ENCODE measurements around the gene VPS54.
A peak's percentile ranks its signal among the peaks of the same experiment; 100 is the strongest.

VPS54 gene

DNA sequence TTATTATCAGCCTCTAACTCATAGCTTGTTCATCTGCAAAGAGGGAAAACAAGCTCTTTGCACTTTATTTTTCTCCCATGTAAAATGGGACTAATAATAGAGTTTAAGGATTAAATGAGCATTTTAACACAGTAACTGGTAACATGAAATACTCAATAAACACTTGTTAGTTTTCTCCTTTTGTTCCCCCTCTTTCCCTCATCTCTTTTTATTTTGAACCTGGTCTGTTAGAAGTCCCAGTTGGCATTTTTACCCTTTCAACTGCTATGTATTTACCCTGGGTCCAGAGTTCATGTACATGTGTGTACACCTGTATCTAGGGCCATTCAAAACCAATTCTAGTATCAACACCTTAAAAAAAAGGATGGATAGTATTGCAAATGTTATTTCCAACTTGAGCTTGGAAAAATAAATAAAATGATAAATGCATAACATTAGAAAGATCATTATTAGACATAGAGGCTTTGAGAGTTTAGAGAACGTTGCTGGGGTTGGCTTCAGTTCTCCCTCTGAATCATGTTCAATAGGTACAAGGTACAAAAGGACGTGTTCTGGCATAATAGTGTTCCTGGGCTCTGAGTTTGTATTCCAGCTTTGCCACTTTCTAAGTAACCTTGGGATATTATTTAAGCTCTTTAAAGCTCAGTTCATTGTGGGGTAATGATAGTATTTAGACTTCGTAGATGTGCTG is 5.2 kb upstream of the VPS54 start:
- no peak for DNase-seq (ENCODE audit: extremely low spot score)
- TF ChIP-seq, protein P1, sequence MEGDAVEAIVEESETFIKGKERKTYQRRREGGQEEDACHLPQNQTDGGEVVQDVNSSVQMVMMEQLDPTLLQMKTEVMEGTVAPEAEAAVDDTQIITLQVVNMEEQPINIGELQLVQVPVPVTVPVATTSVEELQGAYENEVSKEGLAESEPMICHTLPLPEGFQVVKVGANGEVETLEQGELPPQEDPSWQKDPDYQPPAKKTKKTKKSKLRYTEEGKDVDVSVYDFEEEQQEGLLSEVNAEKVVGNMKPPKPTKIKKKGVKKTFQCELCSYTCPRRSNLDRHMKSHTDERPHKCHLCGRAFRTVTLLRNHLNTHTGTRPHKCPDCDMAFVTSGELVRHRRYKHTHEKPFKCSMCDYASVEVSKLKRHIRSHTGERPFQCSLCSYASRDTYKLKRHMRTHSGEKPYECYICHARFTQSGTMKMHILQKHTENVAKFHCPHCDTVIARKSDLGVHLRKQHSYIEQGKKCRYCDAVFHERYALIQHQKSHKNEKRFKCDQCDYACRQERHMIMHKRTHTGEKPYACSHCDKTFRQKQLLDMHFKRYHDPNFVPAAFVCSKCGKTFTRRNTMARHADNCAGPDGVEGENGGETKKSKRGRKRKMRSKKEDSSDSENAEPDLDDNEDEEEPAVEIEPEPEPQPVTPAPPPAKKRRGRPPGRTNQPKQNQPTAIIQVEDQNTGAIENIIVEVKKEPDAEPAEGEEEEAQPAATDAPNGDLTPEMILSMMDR (IDR thresholded peaks at IDR 0.05; ENCODE audit: control extremely low read depth, extremely low read depth, low read depth, missing control alignments): no peak
- CTCF ChIA-PET: interaction anchor here (1.2 to 4.2 kb wide), 7 partner anchors 8 to 498 kb away, joined by 3 to 26 read pairs (median 6); no protein-coding TSS in a partner anchor
- POLR2A ChIA-PET: no interaction called here

DNA sequence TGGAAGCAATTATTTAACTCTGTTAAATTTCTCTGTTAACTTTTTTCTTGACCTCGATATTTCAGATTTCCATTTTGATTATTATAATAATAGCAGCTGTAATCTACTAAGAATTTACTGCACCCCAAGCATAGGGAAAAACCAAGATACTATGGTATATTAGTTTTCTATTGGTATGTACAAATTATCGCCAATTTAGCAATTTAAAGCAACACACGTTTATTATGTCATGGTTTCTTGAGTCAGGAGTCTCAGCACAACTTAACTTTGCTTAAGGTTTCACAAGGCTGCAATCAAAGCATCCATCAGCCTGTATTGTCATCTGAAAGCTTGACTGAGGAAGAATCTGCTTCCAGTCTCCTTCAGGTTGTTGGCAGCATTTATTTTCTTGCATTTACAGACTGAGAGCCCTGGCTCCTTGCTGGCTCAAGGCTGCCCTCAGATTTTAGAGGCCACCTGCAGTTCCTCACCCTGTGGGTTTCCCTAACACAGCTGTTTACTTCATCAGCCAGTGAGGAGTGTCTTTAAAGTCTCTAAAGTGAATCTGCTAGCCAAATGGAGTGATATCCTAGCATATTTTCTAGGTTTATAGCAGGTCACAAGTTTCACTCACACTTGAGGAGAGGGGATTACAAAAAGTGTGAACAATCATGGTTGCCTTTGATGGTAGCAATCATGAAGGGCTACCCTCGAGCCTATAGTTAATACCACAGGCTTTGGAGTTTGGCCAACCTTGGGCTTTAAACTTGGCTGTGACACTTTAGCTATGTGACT is 4.4 kb upstream of the VPS54 start:
- CTCF ChIA-PET: interaction anchor here (1.2 to 4.2 kb wide), 9 partner anchors 9 to 499 kb away, joined by 3 to 26 read pairs (median 6); no protein-coding TSS in a partner anchor
- POLR2A ChIA-PET: no interaction called here
- TF ChIP-seq, protein P1 (IDR thresholded peaks at IDR 0.05; ENCODE audit: control extremely low read depth, extremely low read depth, low read depth, missing control alignments): no peak
- no peak for DNase-seq (ENCODE audit: extremely low spot score)

DNA sequence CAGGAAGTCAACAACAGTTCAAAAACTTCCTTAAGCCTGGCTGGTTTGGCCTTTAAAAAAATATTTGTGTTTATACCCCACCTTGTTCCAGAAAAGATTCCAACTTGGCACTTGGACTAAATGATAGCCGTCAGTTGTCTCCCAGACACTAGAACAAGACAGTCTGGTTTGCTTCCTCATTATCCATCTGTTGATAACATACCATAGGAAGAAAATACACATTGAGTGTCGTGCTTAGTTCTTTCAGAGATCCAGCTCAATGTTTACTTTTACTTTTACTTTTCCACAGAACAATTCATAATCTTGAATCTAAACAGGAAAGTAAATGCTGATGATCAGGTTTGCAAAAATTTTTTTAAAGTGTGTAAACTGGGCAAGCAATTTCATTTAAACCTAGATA is 2.4 kb upstream of the VPS54 start:
- DNase-seq (ENCODE audit: extremely low spot score): no peak
- TF ChIP-seq, protein P1 (IDR thresholded peaks at IDR 0.05; ENCODE audit: control extremely low read depth, extremely low read depth, low read depth, missing control alignments): no peak
- POLR2A ChIA-PET: no interaction called here
- CTCF ChIA-PET: interaction anchor here (2.1 to 4.2 kb wide), 3 partner anchors 13 to 501 kb away, joined by 6 to 26 read pairs (median 7); no protein-coding TSS in a partner anchor

DNA sequence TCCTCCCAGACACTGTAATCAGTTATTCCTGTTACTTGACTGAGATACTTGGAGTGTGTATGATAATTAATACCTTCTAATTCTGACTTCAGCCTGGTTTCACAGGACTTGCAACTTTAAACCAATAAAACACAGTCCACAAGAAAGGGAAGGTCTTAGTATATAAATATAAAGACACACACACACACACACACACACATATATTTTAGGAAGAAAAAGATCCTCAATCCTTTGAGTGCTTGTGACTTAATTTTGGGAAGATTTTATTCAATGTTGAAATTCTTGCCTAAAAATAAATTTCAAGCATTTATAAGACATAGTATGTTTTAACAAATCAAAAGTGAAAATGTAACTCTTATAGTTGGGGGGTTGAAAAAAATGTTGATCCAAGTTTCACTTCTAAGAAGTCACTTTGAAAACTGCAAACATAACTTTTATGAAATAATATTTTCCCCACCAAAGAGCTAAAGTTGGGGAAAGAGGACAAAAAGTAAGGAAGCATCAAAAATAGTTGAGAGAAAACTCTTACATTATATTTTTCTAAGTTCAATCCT is 824 bp upstream of the VPS54 start:
- ChIA-PET POLR2A (no interaction called here), CTCF (no interaction called here)
- peak; percentile 20 for DNase-seq (ENCODE audit: extremely low spot score)

DNA sequence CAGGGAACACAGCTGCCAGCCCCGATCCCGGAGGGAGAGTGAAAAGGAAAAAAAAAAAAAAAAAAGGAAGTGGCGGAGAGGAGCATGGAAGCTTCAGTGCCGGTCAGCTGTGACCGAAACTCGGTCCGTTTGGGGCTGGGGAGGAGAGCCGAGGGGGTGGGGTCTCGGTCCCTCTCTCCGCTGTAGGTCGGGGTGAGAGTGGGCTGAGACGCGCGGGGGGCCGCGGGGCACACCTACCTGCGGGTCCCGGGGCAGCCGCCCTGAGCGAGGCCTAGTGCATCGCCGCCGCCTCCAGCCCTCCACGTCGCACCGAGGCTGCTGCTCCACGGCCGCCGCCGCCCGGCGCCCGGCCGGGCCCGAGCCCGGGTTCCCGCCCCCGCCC is 536 bp downstream of the VPS54 start:
- CTCF ChIA-PET: interaction anchor here (0.8 to 1.5 kb wide), 3 partner anchors 8 to 31 kb away, joined by 3 to 4 read pairs (median 4); no protein-coding TSS in a partner anchor
- TF ChIP-seq, protein P1 (IDR thresholded peaks at IDR 0.05; ENCODE audit: control extremely low read depth, extremely low read depth, low read depth, missing control alignments): no peak
- DNase-seq (ENCODE audit: extremely low spot score): peak; percentile 66
- POLR2A ChIA-PET: interaction anchor here (0.6 to 0.7 kb wide), 4 partner anchors 76 to 988 kb away, joined by 3 to 6 read pairs (median 4); no protein-coding TSS in a partner anchor

More for the DNA sequence above, 824 bp upstream of the VPS54 start:
- TF ChIP-seq, protein P1 (IDR thresholded peaks at IDR 0.05; ENCODE audit: control extremely low read depth, extremely low read depth, low read depth, missing control alignments): no peak

All from GM10248 (cell line).